ENCODE data around the gene SOX5.

DNA sequence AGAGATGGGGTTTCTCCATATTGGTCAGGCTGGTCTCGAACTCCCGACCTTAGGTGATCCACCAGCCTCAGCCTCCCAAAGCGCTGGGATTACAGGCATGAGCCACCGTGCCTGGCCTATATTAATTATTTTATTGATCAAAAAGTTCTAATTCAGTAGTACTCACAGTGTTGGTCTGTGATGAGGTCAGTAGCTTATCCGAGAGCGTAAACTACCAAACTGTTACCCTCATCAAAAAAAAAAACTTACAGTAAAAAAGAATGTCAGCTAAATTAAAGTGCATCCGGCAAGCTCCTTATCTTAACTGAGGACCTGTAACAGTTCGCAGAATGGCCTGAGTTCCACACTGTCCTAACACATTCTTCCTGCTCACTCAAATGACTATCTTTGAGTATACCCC, 228.2 kb downstream of the SOX5 start:
- TF ChIP-seq GATA3 (IDR thresholded peaks at IDR 0.05; ENCODE audit: low read depth, low read length) (no peak), GATA2 (IDR thresholded peaks at IDR 0.05; ENCODE audit: low read depth, low read length) (no peak)
